Stimulated activated CD4-positive, alpha-beta T cell treated with anti-CD3 and anti-CD28 coated beads, Interleukin-15, amount 100 ng/mL, for 24 hours (primary cell): ENCODE results near the gene C1QL1.

Source experiments
- DNase-seq: peaks from one replicate; pipeline ENCODE4 v3.0.0-alpha.2; 2020

Gene C1QL1

DNA sequence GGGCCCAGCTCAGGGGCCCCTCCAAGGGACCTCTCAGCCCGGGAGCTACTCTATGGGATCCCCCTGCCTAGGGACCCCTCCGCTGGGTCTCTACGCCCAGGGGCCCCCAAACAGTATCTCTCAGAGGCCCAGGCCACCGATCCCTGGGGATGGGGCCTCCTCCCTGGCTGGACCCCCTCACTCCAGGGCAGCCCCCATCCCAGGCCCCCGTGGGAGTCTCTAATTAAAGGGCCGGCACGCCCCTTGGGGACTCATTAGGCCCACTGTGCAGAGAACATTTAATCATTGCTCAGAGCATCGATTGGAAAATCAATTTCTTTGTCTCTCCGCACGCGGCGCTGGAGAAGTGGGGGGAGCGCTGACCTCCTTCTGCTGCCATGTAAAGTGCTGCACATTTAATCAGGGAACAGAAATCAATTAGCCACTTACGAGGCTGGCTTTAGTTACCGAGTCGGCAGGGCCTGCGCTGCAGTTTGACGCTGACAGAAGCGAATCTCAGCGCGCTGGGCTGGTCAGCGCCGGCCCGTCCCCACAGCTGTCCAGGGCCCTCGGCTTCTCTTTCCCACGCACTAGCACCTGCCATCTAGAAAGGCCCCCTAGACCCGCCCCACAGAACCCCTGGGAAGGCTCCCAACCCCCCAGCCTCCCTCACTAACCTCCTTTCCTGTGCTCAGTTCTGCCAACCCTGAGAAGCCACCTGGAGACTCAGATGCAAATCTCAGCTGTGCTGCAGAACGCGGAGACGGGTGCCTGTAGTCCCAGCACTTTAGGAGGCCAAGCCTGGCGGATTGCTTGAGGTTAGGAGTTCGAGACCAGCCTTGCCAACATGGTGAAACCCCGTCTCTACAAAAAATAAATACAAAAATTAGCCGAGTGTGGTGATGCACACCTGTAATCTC, 20.2 kb upstream of the C1QL1 start:
- no peak for DNase-seq

DNA sequence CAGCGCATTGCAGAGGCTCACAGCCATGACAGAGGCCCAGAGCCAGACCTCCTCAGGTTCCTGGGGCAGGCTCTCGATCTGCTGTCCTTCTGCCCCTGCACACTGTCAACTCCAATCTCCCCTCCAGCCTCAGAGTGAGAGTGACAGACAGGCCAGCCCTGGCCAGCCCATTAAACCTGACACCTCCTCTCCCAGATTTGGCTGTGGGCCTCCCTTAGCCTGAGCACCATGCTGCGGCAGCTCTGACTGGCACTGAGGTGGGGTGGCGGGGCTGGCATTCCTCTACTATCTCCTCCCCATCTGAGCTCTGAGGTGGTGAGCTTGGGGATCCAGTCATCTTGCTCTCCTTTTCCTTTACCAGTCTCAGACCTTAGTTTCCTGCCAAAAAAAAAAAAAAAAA, 15.5 kb upstream of the C1QL1 start:
- DNase-seq: no peak

DNA sequence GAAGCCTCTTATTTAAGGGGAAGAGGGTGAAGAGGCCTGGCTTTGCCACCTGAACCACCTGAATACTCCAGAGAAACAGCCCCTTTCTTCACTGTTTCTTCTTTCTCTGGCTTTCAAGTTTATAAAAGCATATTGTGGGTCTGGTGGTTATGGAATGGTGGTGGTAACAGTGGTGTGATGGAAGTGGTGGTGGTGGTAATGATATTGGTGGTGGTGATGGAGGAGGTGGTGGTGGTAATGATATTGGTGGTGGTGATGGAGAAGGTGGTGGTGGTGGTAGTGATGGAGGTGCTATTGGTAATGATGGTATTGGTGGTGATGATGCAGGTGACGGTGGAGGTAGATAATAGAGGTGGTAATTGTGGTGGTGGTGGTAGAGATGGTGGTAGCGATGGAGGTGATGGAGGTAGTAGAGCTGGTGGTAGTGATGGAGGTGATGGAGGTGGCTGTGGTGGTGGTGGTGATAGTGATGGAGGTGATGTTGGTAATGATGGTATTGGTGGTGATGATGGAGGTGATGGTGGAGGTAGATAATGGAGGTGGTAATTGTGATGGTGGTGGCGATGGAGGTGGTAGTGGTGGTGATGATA, 14.1 kb upstream of the C1QL1 start:
- DNase-seq: no peak

DNA sequence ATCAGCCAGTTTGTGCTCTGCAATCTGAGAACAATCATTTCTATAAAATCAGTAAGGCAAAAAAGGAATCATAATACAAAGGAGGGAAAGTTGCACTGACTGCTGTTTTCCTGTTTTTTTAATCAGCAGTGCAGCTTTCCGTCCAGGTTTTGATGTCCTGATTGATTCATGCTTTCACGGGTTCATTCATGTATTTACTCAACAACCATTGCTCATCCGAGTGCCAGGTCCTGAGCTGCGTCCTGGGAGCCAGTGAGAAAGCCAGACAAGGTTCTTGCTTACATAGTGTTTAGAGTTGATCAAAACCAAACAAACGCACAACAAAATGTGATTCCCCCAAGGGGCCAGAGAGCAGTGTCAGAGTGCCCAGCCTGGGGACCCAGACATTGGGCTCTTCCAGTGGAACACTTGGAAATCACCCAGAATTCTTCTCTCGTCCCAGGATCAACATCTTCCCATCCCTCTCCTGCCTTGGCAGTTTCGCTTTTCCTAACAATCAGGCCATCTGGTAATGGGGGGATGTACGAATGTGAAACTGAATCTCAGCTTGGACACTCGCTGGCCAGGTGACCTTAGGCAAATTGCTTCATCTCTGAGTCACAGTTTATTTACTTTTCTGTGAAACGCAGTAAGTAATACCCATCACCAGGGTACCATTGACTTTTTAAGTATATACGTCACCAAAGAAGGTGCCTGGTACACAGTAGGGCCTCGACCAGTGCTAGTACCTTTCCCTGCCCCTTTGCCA, 13.3 kb upstream of the C1QL1 start:
- no peak for DNase-seq

DNA sequence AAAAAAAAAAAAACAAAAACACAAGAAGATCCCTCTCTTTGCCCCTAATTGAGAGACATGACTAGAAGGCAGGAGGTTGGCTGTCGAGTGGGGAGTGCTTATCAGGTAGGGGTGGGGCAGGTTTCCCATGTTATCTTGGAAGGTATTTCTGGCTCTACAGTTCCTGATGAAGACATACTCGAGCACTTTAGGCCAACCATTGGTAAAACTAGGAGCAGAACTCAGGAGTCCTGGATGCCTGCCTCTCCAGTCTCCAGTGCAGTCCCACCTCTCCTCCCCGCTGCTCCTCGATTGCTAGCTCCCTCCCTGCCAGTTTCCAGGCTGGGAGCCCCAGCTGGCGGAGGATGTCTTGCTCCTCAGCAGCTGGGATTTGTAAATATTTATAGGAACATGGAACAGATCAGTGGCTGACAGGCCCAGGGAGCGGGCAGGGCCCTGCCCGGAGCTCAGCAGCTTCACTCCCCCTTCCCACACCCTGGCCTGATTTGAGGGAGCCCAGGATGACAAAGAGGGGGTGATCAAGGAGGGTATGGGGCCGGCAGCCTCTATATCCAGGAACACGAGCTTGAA, 11.4 kb upstream of the C1QL1 start:
- no peak for DNase-seq

DNA sequence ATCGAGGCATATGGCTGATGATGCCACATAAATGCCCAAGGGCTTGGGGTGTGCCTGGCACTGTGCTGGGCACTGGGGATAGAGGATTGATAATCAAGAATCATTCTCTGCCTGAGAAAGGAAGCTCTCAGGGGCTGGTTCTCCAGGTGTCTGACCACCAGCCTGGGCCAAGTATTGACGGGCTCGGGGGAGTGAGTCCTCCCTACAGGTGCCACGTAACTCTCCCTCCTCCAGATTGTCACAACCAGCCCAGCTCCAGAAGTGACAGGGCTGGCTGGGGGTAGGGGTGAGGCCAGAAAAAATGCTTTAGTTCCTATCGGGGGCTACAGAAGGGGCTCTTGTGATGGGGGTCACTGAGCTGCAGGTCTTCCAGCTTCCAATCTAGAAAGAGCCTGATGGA, 10.7 kb upstream of the C1QL1 start:
- DNase-seq: no peak

DNA sequence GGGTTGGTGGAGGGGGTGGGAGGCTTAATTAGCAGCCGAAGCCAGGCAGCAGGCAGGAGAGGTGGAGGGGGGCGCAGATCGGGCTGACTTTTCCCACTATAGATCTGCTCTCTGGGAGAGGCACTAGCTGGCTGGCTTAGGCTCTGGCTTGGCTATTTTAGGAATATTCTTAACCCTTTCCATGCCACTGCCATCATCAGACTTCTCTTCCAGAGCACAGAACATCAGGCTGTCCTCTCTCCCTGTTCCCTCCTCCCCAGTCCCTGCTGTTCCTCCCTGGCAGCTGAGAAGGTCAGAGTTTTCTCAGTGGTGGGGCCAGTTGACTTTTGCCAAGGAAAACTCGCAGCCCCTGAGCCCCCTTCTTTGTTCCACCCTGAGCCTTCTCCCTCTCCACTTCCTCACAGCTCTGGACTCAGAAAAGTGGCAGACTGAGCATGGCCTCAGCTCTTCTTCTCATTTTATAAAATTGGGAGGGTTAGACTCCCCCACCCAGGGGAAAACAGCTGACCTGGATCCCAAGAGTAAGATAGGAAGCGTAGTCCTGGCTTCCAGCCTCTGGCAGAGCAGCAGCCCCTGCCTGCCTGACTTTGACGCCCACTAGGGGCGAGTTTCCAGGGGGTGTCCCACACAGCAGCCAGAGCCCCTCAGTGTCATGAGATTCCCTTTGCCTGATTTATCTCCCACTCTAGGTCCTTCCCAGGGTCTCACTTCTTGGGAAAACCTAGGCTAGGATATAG, 9.9 kb upstream of the C1QL1 start:
- no peak for DNase-seq

DNA sequence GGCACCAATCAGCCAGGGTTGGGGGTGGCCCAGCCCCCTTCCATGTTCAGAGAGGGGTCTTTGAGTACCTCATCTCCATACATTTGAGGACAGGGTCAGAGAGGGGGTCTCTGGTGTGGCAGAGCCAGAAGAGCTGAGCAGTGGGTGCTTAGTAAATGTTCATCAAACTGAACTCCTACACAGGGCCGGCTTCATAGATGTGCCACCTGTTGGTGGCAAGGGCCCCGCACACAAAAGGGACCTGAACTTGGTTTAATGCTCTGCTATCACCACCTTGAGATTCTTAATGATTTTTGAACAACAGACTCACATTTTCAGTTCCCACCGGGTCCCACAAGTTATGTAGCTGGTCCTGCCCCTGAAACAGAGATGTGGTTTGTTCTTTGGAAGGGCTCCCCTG, 9.0 kb upstream of the C1QL1 start:
- no peak for DNase-seq

DNA sequence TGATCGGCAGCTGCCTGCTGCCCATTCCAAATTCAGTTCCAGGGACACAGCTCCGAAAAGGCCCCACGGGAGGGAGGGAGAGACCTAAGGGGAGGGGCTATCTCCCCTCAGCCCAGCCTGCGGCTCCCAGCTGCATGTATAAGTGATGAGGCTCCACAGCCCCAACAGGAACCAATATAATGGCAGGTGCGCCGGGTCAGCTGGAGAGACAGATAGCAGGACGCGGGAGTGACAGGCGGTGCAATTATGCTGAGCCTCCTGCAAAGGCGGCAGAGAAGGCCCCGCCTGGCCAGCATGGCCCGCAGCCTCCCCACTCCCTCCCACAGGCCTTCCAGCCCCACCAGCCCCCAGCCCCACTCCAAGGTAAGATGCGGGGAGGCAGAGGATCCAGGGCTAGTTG, 8.1 kb upstream of the C1QL1 start:
- no peak for DNase-seq

DNA sequence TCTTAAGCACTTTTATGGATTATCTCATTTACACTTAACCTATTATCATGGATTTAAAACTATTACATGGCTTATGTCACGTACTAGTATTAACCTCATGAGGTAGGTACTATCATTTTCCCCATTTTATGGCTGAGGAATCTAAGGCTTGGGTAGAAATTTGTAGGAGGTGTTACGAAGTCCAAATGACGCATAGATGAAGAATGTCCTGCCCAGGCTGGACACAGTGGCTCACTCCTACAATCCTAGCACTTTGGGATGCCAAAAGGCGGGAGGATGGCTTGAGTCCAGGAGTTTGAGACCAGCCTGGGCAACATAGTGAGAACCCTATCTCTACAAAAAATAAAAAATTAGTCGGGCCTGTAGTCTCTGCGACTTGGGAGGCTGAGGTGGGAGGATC, 4.8 kb upstream of the C1QL1 start:
- no peak for DNase-seq

DNA sequence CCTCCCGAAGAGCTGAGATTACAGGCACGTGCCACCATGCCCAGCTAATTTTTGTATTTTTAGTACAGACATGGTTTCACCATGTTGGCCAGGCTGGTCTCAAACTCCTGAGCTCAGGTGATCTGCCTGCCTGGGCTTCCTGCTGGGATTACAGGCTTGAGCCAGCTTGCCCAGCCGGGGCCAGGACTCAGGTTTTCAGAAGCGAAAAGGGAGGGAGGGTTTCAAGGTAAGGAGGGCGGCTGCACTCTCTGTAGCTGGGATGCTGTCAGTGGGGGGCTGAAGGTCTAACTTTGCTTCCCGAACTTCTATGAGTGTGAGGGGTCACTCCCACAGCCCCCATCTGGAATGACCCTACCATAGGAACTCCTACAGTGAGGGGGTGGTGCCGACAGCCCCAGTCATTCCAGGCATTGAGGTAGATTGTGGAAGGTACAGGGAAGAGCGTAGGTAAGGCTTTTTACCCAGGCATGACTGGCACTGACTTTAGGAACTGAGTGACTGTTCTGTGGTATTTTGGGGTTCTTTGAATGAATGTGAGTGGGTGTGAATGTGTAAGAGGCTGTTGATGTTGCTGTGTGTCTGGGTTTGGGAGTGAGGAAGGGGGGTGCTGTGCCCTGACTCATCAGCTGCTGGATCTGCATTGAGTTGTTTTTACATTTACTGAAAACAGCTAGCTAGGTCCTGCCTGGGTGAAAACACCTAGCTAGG, 3.8 kb upstream of the C1QL1 start:
- peak; percentile 78 for DNase-seq

DNA sequence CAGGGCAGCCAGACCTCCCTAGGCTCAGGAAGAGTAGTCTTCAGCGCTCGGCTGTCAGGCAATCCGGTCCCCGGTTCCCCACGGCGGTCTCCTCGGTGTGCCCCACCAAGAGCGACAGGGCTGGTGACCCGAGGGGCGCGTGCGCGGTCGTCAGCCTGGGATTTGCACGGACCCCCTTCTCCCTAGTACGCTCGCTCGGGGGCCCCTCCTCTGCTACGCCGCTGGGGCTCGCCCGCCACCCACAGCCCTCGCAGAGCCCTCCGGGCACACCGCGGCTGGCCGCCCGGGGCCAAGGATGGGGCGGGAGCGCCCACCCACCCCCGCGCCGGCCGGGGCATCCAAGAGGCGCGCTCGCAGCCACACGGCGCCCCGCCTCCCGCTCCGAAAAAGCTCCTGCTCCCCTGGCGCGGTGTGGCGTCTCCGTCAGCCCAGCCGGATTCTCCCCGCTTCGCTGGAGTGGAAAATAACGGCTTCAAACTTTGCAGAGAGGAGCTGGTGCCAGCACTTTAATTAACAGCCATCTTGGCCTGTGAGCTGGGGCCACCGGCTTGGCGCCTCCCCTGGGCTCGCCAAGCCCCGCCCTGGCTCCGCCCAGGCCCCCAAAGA, 2.1 kb upstream of the C1QL1 start:
- DNase-seq: peak; percentile 58

DNA sequence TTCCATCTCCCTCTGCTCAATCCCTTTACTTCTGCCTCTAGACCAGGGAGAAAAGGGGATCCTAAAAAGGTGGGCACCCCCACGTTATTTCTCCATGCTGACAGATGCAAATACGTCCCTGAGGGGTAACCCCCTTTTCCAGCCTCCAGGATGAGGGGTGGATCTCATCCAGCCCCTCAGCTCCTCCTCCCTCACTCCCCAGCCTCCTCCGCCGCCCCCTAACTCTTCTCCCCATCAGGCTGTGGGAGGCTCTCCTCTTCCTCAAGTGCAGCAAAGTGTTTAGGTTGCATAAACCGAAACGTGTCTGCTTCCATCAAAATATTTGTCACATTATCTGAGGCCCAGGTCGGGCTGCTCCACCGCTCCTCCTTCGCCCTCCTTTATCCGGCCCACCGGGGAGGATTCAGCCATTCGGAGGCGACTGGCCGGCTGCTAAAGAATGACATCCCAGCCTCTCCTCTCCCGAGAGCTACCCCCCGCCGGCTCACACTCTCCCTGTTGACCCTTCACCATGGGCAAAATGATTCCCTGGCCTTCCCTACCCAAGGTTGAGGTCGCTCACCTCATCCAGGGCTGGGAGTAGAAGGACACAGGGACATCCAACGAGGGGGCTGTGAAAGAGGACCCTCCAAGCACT, 1.2 kb upstream of the C1QL1 start:
- DNase-seq: no peak

DNA sequence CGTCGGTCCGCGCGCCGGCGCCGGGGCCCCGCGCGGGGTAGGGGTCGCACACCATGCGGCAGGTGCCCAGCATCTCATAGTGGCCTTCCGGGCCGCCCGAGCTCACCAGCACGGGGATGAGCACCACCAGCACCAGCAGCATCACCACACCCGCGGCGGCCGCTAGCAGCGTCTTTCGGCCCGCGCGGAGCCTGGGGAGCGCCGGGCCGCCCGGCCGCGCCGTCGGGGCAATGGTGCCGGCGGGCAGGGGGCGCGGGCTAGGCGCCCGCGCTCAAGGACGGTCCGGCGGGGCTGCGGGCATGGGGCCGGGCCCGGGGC, 237 bp downstream of the C1QL1 start:
- DNase-seq: peak; percentile 18

DNA sequence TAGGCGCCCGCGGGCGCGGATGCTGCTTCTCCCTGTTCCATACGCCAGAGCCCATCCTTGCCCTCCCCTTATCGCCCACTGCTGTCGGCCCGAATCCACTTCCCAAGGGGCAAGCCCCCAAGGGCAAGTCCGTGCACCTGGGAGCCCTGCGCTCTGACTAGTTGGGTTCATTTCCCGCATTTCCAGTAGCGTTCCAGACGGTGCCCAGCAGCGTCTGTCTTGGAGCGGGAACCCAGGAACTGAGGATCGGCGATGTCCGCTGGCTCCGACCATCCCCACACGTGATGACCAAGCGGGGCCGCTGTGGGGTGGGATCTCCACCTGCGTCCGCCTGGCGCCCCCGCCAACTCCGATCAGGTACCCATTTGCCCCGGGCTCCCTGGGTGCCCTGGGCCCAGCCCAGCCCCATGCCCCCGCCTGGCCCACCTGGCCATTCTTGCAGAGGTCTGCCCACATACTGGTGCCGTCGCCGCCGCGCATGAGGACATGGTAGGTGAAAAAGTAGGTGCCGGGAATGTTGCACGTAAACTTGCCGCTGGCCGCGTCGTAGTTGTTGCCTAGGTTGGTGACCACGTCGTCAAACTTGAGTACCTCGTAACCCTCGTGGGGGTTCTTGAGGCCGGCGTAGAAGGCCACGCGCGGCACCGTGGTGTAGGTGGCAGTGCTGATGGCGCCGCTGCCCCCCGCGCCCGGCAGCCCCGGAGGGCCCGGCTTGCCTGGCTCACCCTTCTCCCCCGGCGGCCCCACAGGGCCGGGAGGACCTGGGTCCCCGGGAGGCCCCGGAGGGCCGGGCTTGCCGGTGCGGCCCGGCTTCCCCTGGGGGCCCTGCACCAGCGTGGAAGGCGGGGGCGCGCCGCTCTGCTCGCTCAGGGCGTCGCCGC, 837 bp downstream of the C1QL1 start:
- DNase-seq: no peak

DNA sequence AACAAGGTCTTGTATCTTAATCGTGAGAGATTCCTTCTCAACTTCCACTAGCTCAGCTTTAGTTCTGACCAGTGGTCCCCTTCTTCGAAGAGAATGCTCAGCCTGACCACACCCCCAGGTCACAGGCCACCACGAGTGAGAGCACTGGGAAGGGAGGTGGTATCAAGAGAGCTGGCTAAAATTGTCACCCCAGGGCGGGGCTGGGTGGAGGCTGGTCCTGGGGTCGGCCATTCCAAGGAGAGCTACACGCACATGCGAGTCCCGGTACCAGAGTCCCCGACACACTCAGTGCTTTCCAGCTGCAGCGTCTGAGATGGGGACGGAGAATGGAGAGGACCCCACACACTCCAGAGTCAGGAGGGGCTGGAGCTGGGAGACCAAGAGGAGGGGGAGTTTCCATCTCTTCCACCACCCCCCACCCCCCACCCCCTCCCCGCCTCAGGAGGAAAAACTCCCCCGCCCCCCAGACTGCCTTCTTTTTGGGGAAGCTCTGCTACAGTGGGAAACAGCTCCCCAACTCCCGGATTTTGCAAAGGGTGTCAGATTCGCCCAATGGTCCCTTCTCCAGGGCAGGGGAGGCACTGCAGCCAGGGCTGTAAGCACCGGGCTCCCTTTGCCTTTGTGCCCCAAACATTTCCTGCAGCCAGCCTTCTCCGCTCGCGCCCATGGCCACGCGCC, 1.6 kb downstream of the C1QL1 start:
- DNase-seq: no peak

DNA sequence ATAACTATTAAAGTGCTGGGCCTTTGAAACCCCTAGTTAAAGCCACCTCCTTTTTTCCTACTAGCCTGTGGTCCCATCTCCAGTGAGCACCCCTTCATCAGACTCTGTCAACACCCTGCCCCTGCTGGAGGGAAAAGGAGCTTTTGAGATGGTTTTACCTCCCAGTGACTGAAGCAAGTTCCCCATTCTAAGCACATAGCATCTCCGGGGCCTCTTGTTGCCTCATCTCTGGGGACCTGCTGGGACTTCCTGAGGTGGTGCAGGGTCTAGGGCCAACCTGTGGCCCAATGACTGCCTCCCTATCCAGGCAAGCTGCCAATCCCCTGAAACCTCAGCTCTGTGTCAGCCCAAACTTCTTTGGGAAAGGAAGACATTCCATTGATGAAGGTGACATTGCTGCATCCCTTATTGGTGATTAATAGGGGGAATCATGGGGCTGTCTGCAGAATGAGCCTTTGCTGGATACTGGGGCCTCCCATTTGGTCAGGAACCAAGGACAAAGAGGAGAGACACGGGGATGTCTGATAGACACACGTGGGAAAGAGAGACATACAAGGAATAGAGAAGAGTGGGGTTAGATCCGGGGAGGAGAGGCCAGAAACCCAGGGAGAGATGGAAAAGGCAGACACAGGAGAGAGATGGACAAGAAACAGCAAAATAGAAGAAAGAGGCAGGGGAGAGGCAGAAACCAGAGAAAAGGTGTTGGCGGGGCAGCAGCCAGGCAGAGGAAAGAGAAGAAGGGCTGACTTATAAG, 2.4 kb downstream of the C1QL1 start:
- no peak for DNase-seq

DNA sequence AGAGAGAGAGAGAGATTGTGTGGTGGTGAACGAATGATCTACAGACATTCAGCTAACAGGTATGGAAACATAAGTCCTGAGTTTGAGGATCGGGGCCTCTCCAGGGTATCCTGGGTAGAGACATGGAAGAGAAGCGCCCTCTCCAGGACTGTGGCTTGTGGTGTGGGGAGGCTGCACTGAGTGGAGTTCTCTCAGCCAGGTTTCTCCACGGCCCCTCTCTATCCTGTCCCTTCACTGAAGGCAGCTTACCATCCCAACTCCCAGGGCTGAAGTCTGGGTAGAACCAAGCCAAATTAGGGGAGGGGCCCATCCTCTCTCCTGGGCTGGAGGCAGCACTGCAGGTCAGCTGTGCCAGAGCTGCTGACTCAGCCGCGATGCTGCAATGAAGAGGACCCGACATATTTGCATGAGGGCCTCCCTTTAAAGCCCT, 6.2 kb downstream of the C1QL1 start:
- no peak for DNase-seq

DNA sequence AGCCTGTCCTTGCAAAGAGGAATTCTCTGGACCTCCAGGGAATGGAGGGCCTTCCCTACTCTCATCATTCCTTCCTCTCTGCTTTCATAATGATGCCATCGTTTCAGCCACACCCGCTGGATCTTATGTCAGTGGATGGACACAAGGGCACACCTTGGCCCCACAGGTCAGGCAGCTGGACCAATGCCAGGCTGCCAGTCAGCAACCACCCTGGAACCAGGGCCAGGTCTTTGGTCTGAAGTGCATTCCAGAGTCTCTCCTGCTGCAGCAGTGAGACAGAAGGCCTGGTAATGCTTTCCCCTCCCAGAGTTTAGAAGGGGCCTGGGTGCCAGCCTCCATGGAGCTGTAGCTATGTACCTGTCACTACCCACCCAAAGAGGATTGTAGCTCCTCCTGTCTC, 7.4 kb downstream of the C1QL1 start:
- DNase-seq: no peak
